ENCODE results near the gene FAAP100. TPM values are rescaled to one million over a fixed set of nuclear protein-coding genes. Genes with fewer than 3 reads are reported as not detected.

Gene FAAP100, protein sequence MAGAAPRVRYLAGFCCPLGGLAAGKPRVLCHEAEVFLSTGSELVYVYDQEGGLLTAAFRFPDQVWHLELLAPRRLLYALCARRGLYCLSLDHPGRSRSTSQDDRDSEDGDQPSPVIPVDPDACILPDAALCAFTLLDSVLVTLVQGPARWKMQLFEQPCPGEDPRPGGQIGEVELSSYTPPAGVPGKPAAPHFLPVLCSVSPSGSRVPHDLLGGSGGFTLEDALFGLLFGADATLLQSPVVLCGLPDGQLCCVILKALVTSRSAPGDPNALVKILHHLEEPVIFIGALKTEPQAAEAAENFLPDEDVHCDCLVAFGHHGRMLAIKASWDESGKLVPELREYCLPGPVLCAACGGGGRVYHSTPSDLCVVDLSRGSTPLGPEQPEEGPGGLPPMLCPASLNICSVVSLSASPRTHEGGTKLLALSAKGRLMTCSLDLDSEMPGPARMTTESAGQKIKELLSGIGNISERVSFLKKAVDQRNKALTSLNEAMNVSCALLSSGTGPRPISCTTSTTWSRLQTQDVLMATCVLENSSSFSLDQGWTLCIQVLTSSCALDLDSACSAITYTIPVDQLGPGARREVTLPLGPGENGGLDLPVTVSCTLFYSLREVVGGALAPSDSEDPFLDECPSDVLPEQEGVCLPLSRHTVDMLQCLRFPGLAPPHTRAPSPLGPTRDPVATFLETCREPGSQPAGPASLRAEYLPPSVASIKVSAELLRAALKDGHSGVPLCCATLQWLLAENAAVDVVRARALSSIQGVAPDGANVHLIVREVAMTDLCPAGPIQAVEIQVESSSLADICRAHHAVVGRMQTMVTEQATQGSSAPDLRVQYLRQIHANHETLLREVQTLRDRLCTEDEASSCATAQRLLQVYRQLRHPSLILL
- 0.07 and 0.28 TPM in 2 replicates for polyA plus RNA-seq

DNA sequence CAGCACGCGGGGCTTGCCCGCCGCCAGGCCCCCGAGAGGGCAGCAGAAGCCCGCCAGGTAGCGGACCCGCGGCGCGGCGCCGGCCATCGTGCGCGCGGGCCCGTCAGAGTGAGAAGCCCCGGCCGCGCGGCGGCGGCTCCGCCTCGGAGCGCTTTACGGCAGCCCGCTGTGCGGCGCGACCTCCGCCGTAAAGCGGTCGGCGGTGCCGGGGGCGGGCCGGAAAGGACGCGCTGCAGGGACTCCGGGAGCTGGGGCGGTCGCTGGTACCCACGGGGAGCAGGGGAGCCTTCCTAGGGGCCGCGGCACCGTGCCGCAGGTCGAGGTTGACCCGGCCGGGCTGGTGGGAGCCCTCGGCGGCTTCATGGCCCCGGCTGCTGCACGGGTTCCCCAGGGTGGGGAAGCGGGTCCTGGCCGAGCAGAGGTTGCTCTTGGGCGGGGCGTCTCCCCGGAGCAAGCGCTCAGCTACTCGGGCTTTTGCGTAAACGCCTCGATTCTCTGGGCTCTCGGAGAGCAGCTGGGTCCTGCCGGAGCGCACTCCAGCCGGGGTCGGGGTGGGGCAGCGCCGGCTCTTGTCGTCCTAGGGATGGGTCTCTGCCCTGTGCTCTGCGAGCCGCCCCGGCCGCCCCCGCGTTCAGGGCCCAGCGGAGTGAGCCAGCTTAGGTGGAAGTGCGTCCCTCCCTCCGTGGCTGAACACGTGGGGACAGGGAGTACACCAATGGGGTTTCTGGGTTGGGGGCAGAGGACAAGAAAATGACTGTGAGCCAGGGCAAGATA lies at the start of gene FAAP100:
Gene FAAP100, minus strand, starts transcription at position 110 of the 774 bp plus-strand sequence. Its CDS starts 23 bp downstream, at position 87.

DNA sequence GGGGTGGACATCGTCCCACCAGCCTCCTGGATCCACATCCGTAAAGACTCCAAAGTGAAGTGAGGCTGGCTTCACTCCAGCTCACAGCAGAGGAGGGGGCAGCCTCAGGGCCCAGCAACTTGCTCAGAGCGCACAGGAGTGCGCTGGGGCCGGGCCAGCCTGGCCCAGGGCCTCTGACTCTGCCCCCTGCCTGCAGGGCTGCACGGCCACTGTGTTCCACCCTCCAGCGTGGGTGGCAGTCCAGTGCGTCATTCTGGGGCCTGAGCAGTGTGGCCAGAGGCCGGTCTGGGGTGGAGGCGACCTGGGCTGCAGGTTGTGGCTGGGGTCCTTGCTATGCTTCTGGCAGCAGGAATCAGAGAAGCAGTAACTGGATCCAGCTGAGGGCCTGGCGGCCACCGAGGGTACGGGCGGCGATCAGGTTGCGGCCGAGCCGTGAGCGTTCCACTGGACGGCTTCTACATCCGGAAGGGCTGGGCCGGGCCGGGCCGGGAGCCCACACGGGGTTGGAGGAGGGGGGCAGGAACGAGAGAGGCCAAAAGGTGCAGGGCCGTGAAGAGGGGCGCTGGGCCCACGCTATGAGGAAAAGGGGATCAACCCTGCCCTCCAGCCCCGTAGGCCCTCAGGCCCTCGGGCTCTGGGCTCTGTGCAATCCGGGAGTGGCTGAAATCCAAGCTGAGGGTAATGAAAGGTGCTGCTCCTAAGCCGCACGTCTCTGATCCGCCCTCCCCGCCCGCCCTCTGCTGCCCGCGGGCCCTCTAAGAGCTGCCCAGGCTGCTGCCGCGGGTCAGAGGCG lies 24.4 kb downstream of the FAAP100 start, which contains the start of gene FSCN2:
Gene FSCN2, plus strand, starts transcription at position 787 of the 793 bp plus-strand sequence. CDS start 155 bp downstream, outside the sequence.

DNA sequence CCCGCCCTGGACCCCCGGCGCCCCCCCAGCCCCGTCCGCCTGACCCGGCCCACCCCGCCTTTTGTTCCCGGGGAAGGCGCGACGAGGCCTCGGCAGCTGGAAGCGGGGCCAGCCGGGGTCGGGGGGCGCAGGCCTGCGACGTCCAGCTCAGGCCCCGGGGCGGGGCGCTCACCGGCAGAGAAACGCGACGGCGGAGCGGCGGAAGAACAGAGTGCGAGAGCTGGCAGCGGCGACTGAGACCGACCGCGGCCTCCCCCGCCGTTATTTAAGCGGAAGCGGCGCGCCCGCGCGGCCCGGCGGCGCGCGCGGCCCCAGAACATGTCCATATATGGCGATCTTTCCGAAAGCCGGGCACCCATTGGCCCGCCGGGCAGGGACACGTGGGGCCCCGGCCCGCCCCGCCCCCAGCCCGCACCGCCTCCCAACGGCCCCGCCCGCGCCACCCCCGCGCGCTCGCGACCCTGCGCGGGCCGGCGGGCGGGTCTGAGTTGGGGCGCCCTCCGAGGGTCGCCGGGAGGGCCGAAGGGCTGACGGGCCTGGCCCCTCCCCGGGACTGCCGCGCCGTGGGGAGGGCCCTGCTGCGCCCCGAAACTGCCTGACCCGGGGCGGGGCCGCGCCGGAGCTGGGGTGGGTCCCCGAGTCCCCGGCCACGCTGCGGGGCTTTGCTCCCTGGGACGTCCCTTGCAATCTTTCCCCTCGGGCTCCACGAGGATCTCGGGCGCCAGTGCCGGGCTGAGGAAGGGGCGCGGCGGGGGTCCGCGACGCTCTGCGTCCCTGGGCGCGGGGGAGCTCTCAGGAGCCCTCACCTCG lies 39.4 kb downstream of the FAAP100 start, which contains the start of gene ACTG1:
Gene ACTG1, minus strand, starts transcription at position 238 of the 810 bp plus-strand sequence. CDS start 445 bp downstream, outside the sequence.

Other genes starting within 250 kb of the FAAP100 start
- gene BAHCC1, start 156.9 kb downstream of the FAAP100 start, polyA plus RNA-seq: 0.16 and 1.4 TPM in 2 replicates
- 738 and 768 TPM in 2 replicates for gene ACTG1, start 39.6 kb downstream of the FAAP100 start, polyA plus RNA-seq
- not detected in 2 replicates for gene FSCN2, start 24.0 kb downstream of the FAAP100 start, polyA plus RNA-seq
- gene NPLOC4, start 84.8 kb upstream of the FAAP100 start, polyA plus RNA-seq: 3.6 and 4.5 TPM in 2 replicates
- 0.94 and 1.5 TPM in 2 replicates for gene TSPAN10, start 84.8 kb upstream of the FAAP100 start, polyA plus RNA-seq
- not detected in 2 replicates for gene PDE6G, start 104.2 kb upstream of the FAAP100 start, polyA plus RNA-seq
- gene OXLD1, start 114.3 kb upstream of the FAAP100 start, polyA plus RNA-seq: 5.8 and 21.7 TPM in 2 replicates
- 2.8 and 4.6 TPM in 2 replicates for gene CCDC137, start 114.4 kb upstream of the FAAP100 start, polyA plus RNA-seq
- 43.8 and 47.4 TPM in 2 replicates for gene ARL16, start 131.4 kb upstream of the FAAP100 start, polyA plus RNA-seq
- 6.0 and 6.1 TPM in 2 replicates for gene HGS, start 131.7 kb upstream of the FAAP100 start, polyA plus RNA-seq
- 2.6 and 10.2 TPM in 2 replicates for gene MRPL12, start 151.0 kb upstream of the FAAP100 start, polyA plus RNA-seq
- 0.13 TPM in 1 of 2 replicates, not detected in the other for gene SLC25A10, start 159.9 kb upstream of the FAAP100 start, polyA plus RNA-seq